ENCODE data around the gene ATE1.
"Not testable (repeated sequence)": the region's sequence is repeated elsewhere in the genome, so short reads cannot be mapped to it uniquely, and the experiment has no call there.

ATE1 gene

GRCh38 chr10:121928528-121928884 is 675 bp upstream of the ATE1 start:
- TF ChIP-seq ZFX (IDR thresholded peaks at IDR 0.05) (peak; percentile 69; the same call in 1 of the 2 replicates), CTCF (conservative IDR thresholded peaks at IDR 0.05) (no peak)
- peak overlapping the region; percentile 98 for H3K27ac ChIP-seq

- peak overlapping the region; percentile 98 for H3K27ac ChIP-seq
- TF ChIP-seq ZFX (IDR thresholded peaks at IDR 0.05) = no peak
Measured at GRCh38 chr10:121927318-121927840, 452 bp downstream of the ATE1 start.

- TF ChIP-seq CTCF (conservative IDR thresholded peaks at IDR 0.05) = no peak
- TF ChIP-seq ZFX (IDR thresholded peaks at IDR 0.05) = no peak
- peak overlapping the region; percentile 98 for H3K27ac ChIP-seq
Measured at GRCh38 chr10:121926671-121927317, 1.0 kb downstream of the ATE1 start.

- H3K27ac ChIP-seq = no peak overlapping the region
- TF ChIP-seq ZFX (IDR thresholded peaks at IDR 0.05) (no peak), CTCF (conservative IDR thresholded peaks at IDR 0.05) (no peak)
Measured at GRCh38 chr10:121926157-121926556, 1.7 kb downstream of the ATE1 start.

- TF ChIP-seq CTCF (conservative IDR thresholded peaks at IDR 0.05) (no peak), ZFX (IDR thresholded peaks at IDR 0.05) (no peak)
- H3K27ac ChIP-seq = no peak overlapping the region
Measured at GRCh38 chr10:121921238-121921931, 6.4 kb downstream of the ATE1 start.

GRCh38 chr10:121919666-121920065 is 8.2 kb downstream of the ATE1 start:
- TF ChIP-seq ZFX (IDR thresholded peaks at IDR 0.05) (no peak), CTCF (conservative IDR thresholded peaks at IDR 0.05) (no peak)
- H3K27ac ChIP-seq = no peak overlapping the region

GRCh38 chr10:121918800-121919199 is 9.0 kb downstream of the ATE1 start:
- H3K27ac ChIP-seq = not testable (repeated sequence)

GRCh38 chr10:121914661-121915060 is 13.2 kb downstream of the ATE1 start:
- H3K27ac ChIP-seq = no peak overlapping the region
- TF ChIP-seq ZFX (IDR thresholded peaks at IDR 0.05) (no peak), CTCF (conservative IDR thresholded peaks at IDR 0.05) (no peak)
